Thyroid gland (tissue), 4 donors: ENCODE measurements around the gene GJB5. TPM values are rescaled to one million over a fixed set of nuclear protein-coding genes. Genes with fewer than 3 reads are reported as not detected.

ENCODE experiments used
- DNase-seq, 2 donors: peaks; one replicate each; pipeline ENCODE4 v3.0.0-alpha.2; 2019
- H3K27ac ChIP-seq, 3 donors: fragments of 200-600 bp; sonication (generic); 1 replicate in 2 of 3; 2 replicates in 1 of 3; pipeline ENCODE4 v1.5.1; 2016 to 2019; ENCODE audit warnings: mild to moderate bottlenecking in 1 of 3, moderate library complexity in 1 of 3
- H3K27me3 ChIP-seq: fragments of 200-600 bp; sonication (generic); one replicate; pipeline ENCODE4 v1.5.1; 2019
- H3K36me3 ChIP-seq, 2 donors: fragments of 200-600 bp; sonication (generic); one replicate each; pipeline ENCODE4 v1.5.1; 2016 to 2019
- H3K4me1 ChIP-seq, 2 donors: fragments of 200-600 bp; sonication (generic); one replicate each; pipeline ENCODE4 v1.5.1; 2017 to 2019
- H3K4me3 ChIP-seq, 3 donors: fragments of 200-600 bp; sonication (generic); replicated peaks in 1 of 3; 1 replicate in 2 of 3; 2 replicates in 1 of 3; pipeline ENCODE4 v1.5.1; 2016; ENCODE audit warnings: mild to moderate bottlenecking in 1 of 3
- H3K9me3 ChIP-seq: fragments of 200-600 bp; sonication (generic); one replicate; pipeline ENCODE4 v1.5.1; 2017
- CTCF ChIP-seq, 6 experiments: fragments of 200-600 bp in 3 of 6; fragments of 450-650 bp in 3 of 6; sonication (generic) in 3 of 6; IDR thresholded peaks; one replicate each; pipeline ENCODE4 v1.5.1; 2016 to 2019; ENCODE audit warnings: antibody characterized with exemption in 6 of 6, mild to moderate bottlenecking in 2 of 6, inconsistent platforms in 1 of 6, moderate library complexity in 1 of 6
- POLR2A ChIP-seq, 2 donors: fragments of 450-650 bp; IDR thresholded peaks; one replicate each; pipeline ENCODE4 v1.6.1; 2017; ENCODE audit warnings: antibody characterized with exemption in 2 of 2, mild to moderate bottlenecking in 2 of 2, moderate library complexity in 1 of 2
- whole genome bisulfite sequencing, 2 donors: methylation state at CpG; one replicate each; pipeline ENCODE4 v1.1.5; 2017; 5-methylcytosine and 5-hydroxymethylcytosine counted together
- intact Hi-C: fragments of 100-400 bp; cut with DNase I; formaldehyde crosslinking; loops from one replicate; pipeline ENCODE4 v1.15.1; 2023
- total RNA-seq, 4 donors: library from RNA; depleted of rRNA; stranded (reverse); fragments of >200 nt; gene quantifications; one replicate each; pipeline ENCODE4 v1.2.3, GENCODE V29; 2016

The GJB5 gene
- total RNA-seq, 4 donors from 2014 or later: not detected

- Histone ChIP-seq H3K4me3 (no peak overlapping the region), H3K27me3 (peaks cover 9% of the 10 kb centered on the region), H3K9me3 (no peaks in the 10 kb centered on the region), H3K27ac (no peak overlapping the region), H3K4me1 (peaks cover 3 to 30% of the 10 kb centered on the region in 2 donors), H3K36me3 (no peaks in the 10 kb centered on the region)
- 62 to 66% methylated on average over 4 of the region's 4 CpGs for WGBS, 2 donors
- TF ChIP-seq POLR2A (IDR thresholded peaks at IDR 0.05) (no peak), CTCF (IDR thresholded peaks at IDR 0.05) (no peak)
- intact Hi-C loops: loop anchor here (5.0 kb wide), 1 partner anchor 81 kb away; no protein-coding TSS in a partner anchor
- no peak for DNase-seq
Measured at GRCh38 chr1:34785875-34786470, 31.1 kb downstream of the GJB5 start.

GRCh38 chr1:34786521-34787325 is 31.9 kb downstream of the GJB5 start:
- Histone ChIP-seq H3K27ac (peak overlapping the region in 1 of 3 donors; percentile 20), H3K27me3 (peaks cover 2% of the 10 kb centered on the region), H3K4me1 (peaks cover under 1 to 23% of the 10 kb centered on the region in 2 donors), H3K4me3 (no peak overlapping the region), H3K9me3 (no peaks in the 10 kb centered on the region), H3K36me3 (no peaks in the 10 kb centered on the region)
- DNase-seq: peak; percentile 80 to 84
- TF ChIP-seq CTCF (IDR thresholded peaks at IDR 0.05) (peak in 5 of 6 experiments; percentile 75 to 95 (median 82)), POLR2A (IDR thresholded peaks at IDR 0.05) (no peak)
- 48 to 49% methylated on average over 14 of the region's 14 CpGs for WGBS, 2 donors
- intact Hi-C loops: loop anchor here (5.0 kb wide), 1 partner anchor 81 kb away; no protein-coding TSS in a partner anchor

DNA sequence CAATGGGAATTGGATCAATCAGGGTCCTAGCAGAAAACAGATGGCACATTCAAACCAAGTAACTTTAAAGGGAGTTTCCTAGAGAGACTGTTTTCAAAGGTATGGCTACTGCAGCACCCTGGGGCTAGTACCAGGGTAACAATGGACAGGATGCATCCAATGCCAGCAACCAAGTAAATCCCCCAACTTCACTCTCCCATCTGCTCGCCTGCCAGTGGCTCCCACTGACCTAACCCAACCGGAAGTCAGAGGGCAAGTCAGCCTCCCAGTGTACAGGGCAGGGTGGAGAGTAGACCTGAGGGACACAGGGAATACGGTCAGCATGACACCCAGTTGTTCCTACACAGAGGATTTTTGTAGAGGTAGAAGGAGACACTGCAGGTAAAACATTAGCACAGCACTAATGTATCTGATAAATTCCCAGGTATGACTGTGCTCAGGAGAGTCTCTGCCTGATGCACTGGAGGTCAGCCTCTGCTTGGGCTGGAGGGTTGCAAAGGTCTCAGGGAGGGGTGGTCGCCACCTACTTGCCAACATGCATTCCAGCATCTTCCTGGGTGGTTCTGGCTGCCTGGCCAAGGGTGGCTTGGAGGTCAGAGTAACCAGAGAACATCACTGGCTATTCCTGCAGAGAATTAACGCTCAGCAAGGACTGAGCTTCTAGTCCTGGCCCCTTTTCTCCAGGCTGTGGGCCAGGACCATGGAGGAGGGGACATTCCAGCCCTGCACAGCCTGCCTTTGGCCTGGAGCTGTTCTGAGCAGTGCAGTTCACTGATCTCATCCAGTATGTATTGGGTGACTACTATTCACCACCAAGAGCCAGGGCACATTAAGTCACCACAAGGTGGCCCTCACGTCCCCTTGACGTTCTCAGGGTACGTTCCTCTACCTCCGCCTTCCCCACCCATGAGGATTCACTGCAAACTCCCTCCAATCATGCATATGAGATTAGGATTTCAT is 32.9 kb downstream of the GJB5 start:
- Histone ChIP-seq H3K27me3 (no peaks in the 10 kb centered on the region), H3K4me1 (peaks cover 5 to 27% of the 10 kb centered on the region in 2 donors), H3K36me3 (no peaks in the 10 kb centered on the region), H3K27ac (no peak overlapping the region), H3K9me3 (no peaks in the 10 kb centered on the region), H3K4me3 (no peak overlapping the region)
- WGBS, 2 donors: 48 to 49% methylated on average over 8 to 9 of the region's 9 CpGs
- intact Hi-C loops: loop anchor here (2.0 to 5.0 kb wide), 2 partner anchors 65 to 80 kb away; no protein-coding TSS in a partner anchor
- TF ChIP-seq CTCF (IDR thresholded peaks at IDR 0.05): peak in 3 of 6 experiments; percentile 9 to 37 (median 26)
- TF ChIP-seq POLR2A (IDR thresholded peaks at IDR 0.05): no peak
- DNase-seq: peak in 1 of 2 donors; percentile 37

- no peaks in the 10 kb centered on the region for H3K9me3 ChIP-seq
- no peaks in the 10 kb centered on the region for H3K36me3 ChIP-seq
- no peak overlapping the region for H3K27ac ChIP-seq
- 71% methylated on average over 5 to 6 of the region's 6 CpGs for WGBS, 2 donors
- DNase-seq: no peak
- TF ChIP-seq POLR2A (IDR thresholded peaks at IDR 0.05) (no peak), CTCF (IDR thresholded peaks at IDR 0.05) (no peak)
- intact Hi-C loops: no loop called here
- no peaks in the 10 kb centered on the region for H3K27me3 ChIP-seq
- peaks cover 9 to 40% of the 10 kb centered on the region in 2 donors for H3K4me1 ChIP-seq
- H3K4me3 ChIP-seq: no peak overlapping the region
Measured at GRCh38 chr1:34790985-34791384, 36.1 kb downstream of the GJB5 start.
